H9 (cell line): Measurements from ENCODE around the gene ACAP2. TPM values are rescaled to one million over a fixed set of nuclear protein-coding genes. Genes with fewer than 3 reads are reported as not detected.

ENCODE experiments used
- DNase-seq: peaks from one replicate; pipeline ENCODE4 v3.0.0-alpha.2; 2017
- H2AFZ ChIP-seq: one replicate; pipeline ENCODE4 v1.6.1; 2013; ENCODE audit warnings: mild to moderate bottlenecking, low read length, control low read depth, moderate library complexity
- H2AK5ac ChIP-seq: 2 replicates; pipeline ENCODE4 v1.6.1; 2013; ENCODE audit warnings: low read length, control low read depth, mixed read lengths; ENCODE audit not compliant: insufficient read length
- H2BK120ac ChIP-seq: one replicate; pipeline ENCODE4 v1.6.1; 2013; ENCODE audit warnings: low read depth, mild to moderate bottlenecking, low read length, control low read depth, inconsistent platforms; ENCODE audit not compliant: poor library complexity, severe bottlenecking
- H2BK12ac ChIP-seq: 2 replicates; pipeline ENCODE4 v1.6.1; 2013; ENCODE audit warnings: low read length, control low read depth, mixed read lengths, low read depth; ENCODE audit not compliant: insufficient read length
- H2BK15ac ChIP-seq: 2 replicates; pipeline ENCODE4 v1.6.1; 2013; ENCODE audit warnings: low read depth, low read length, control low read depth
- H2BK20ac ChIP-seq: one replicate; pipeline ENCODE4 v1.6.1; 2013; ENCODE audit warnings: low read depth, mild to moderate bottlenecking, low read length, control low read depth, inconsistent platforms; ENCODE audit not compliant: poor library complexity, severe bottlenecking
- H2BK5ac ChIP-seq: 2 replicates; pipeline ENCODE4 v1.6.1; 2013; ENCODE audit warnings: low read length, control low read depth, mixed read lengths; ENCODE audit not compliant: insufficient read length
- H3K14ac ChIP-seq: 2 replicates; pipeline ENCODE4 v1.6.1; 2013; ENCODE audit warnings: low read length, control low read depth; ENCODE audit not compliant: insufficient read depth
- H3K18ac ChIP-seq: 2 replicates; pipeline ENCODE4 v1.6.1; 2013; ENCODE audit warnings: low read depth, mild to moderate bottlenecking, mixed read lengths, low read length, control low read depth; ENCODE audit not compliant: insufficient read length
- H3K23ac ChIP-seq: 2 replicates; pipeline ENCODE4 v1.6.1; 2013; ENCODE audit warnings: low read length, control low read depth, mixed read lengths, low read depth; ENCODE audit not compliant: insufficient read length
- H3K23me2 ChIP-seq: 2 replicates; pipeline ENCODE4 v1.6.1; 2013; ENCODE audit warnings: low read depth, mild to moderate bottlenecking, mixed read lengths, low read length, control low read depth; ENCODE audit not compliant: insufficient read length, poor library complexity, severe bottlenecking
- H3K27ac ChIP-seq: 2 replicates; pipeline ENCODE4 v1.5.1; 2013; ENCODE audit warnings: low read length, control low read depth, mixed read lengths, low read depth; ENCODE audit not compliant: insufficient read length
- H3K27me3 ChIP-seq: 2 replicates; pipeline ENCODE4 v1.6.1; 2013; ENCODE audit warnings: low read length, control low read depth, inconsistent platforms; ENCODE audit not compliant: insufficient read depth
- H3K4ac ChIP-seq: 2 replicates; pipeline ENCODE4 v1.6.1; 2013; ENCODE audit warnings: low read depth, mild to moderate bottlenecking, control low read depth, inconsistent platforms, low read length, moderate library complexity
- H3K4me1 ChIP-seq: 2 replicates; pipeline ENCODE4 v1.6.1; 2013; ENCODE audit warnings: low read length, control low read depth, inconsistent platforms; ENCODE audit not compliant: insufficient read depth
- H3K4me2 ChIP-seq: 2 replicates; pipeline ENCODE4 v1.6.1; 2013; ENCODE audit warnings: low read length, control low read depth, mixed read lengths; ENCODE audit not compliant: insufficient read length, insufficient read depth
- H3K56ac ChIP-seq: 2 replicates; pipeline ENCODE4 v1.6.1; 2013; ENCODE audit warnings: low read depth, mild to moderate bottlenecking, mixed read lengths, low read length, control low read depth; ENCODE audit not compliant: insufficient read length
- H3K79me1 ChIP-seq: 2 replicates; pipeline ENCODE4 v1.6.1; 2013; ENCODE audit warnings: low read depth, mild to moderate bottlenecking, moderate library complexity, low read length, control low read depth, inconsistent platforms; ENCODE audit not compliant: insufficient read depth, poor library complexity, severe bottlenecking
- H3K79me2 ChIP-seq: 2 replicates; pipeline ENCODE4 v1.6.1; 2013; ENCODE audit warnings: low read length, control low read depth, inconsistent platforms; ENCODE audit not compliant: insufficient read depth
- H3K9ac ChIP-seq: 2 replicates; pipeline ENCODE4 v1.6.1; 2013; ENCODE audit warnings: low read length, control low read depth, mixed read lengths; ENCODE audit not compliant: insufficient read length; ENCODE audit errors: extremely low read depth
- H3K9me3 ChIP-seq: one replicate; pipeline ENCODE4 v1.6.1; 2013; ENCODE audit warnings: low read depth, low read length, inconsistent platforms; ENCODE audit not compliant: control insufficient read depth
- H3T11ph ChIP-seq: one replicate; pipeline ENCODE4 v1.6.1; 2013; ENCODE audit warnings: mild to moderate bottlenecking, low read length, control low read depth, inconsistent platforms
- H4K20me1 ChIP-seq: one replicate; pipeline ENCODE4 v1.6.1; 2013; ENCODE audit not compliant: control insufficient read depth, insufficient read length, insufficient read depth
- H4K5ac ChIP-seq: 2 replicates; pipeline ENCODE4 v1.6.1; 2013; ENCODE audit warnings: low read depth, mild to moderate bottlenecking, mixed read lengths, low read length, control low read depth; ENCODE audit not compliant: insufficient read length
- H4K8ac ChIP-seq: replicated peaks from 2 replicates; pipeline ENCODE4 v1.6.1; 2013; ENCODE audit warnings: low read length, control low read depth, mixed read lengths, low read depth; ENCODE audit not compliant: insufficient read length
- H4K91ac ChIP-seq: 2 replicates; pipeline ENCODE4 v1.6.1; 2013; ENCODE audit warnings: low read depth, mild to moderate bottlenecking, moderate library complexity, mixed read lengths, low read length, control low read depth; ENCODE audit not compliant: insufficient read length
- H3K27ac Mint-ChIP-seq, 3 experiments: 2 replicates in 2 of 3; 3 replicates in 1 of 3; pipeline ENCODE4 v1.8.0; 2020 to 2021; ENCODE audit warnings: mixed read lengths in 3 of 3, mild to moderate bottlenecking in 1 of 3, moderate library complexity in 1 of 3
- H3K27me3 Mint-ChIP-seq: 2 replicates; pipeline ENCODE4 v1.8.0; 2021; ENCODE audit warnings: low read depth, mild to moderate bottlenecking, moderate library complexity, mixed read lengths
- H3K36me3 Mint-ChIP-seq, 3 experiments: 2 replicates in 2 of 3; 3 replicates in 1 of 3; pipeline ENCODE4 v1.8.0; 2020 to 2021; ENCODE audit warnings: low read depth in 3 of 3, mixed read lengths in 3 of 3; ENCODE audit not compliant: insufficient read depth in 1 of 3
- H3K4me1 Mint-ChIP-seq, 2 experiments: 2 replicates each; pipeline ENCODE4 v1.8.0; 2020; ENCODE audit warnings: mixed read lengths in 2 of 2
- H3K4me3 Mint-ChIP-seq, 2 experiments: 2 replicates in 1 of 2; 3 replicates in 1 of 2; pipeline ENCODE4 v1.8.0; 2020 to 2021; ENCODE audit warnings: mild to moderate bottlenecking in 2 of 2, mixed read lengths in 2 of 2, moderate library complexity in 1 of 2
- H3K9me3 Mint-ChIP-seq, 2 experiments: 2 replicates in 1 of 2; 3 replicates in 1 of 2; pipeline ENCODE4 v1.8.0; 2020; ENCODE audit warnings: mild to moderate bottlenecking in 2 of 2, mixed read lengths in 2 of 2, moderate library complexity in 1 of 2
- WGBS: extraction: QIAGEN DNeasy Blood & Tissue Kit; methylation state at CpG from one replicate; pipeline ENCODE4 v1.1.7; 2013; ENCODE audit warnings: missing lambda C conversion rate, low lambda C conversion rate, mixed read lengths; ENCODE audit not compliant: insufficient read length; ENCODE audit errors: extremely low coverage; 5-methylcytosine and 5-hydroxymethylcytosine counted together
- total RNA-seq: library from RNA; stranded (reverse); gene quantifications from 2 replicates; pipeline ENCODE4 v1.2.1, GENCODE V29; 2021
- TF ChIP-seq, protein P1 (sequence below): fragments of 200-600 bp; sonication (generic); conservative IDR thresholded peaks from 3 replicates; pipeline ENCODE4 v1.8.0; 2021; ENCODE audit warnings: antibody characterized with exemption, mild to moderate bottlenecking

Gene ACAP2
- total RNA-seq, 1 experiment from 2014 or later: 30.8 TPM

DNA sequence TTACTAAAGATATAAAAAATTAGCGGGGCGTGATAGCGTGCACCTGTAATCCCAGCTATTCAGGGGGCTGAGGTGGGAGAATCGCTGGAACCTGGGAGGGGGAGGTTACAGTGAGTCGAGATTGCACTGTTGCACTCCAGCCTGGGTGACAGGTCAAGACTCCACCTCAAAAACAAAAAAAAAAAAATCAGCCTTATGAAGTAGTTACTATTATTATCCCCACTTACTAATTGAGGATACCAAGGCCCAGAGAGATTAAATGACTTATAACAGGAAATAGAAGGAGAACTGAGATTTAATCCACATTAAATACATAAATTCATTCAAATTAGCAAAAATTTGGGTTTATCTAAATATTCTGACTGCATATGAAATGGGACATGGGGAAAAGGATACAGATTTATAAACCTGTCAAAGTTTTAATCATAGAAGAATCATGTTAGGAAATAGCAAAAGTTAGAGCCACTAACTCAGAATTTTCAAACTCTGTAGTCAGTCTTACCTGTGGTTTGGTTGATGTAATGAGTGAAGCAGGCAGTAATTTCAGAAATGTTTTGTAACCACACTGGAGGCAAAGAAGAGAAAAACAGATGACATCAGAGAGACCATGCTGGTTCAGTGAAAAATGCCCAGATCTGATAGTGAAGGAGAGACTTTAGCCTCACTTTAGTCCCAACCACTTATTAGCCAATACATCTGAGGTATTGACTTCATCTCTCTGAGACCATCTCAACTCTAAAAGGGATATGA lies 25.0 kb upstream of the ACAP2 start:
- H3K9ac ChIP-seq: no peak overlapping the region
- H3K9me3 Mint-ChIP-seq: peaks cover 6 to 7% of the 10 kb centered on the region in 2 experiments; a peak in 4 of 5 replicates
- no peak overlapping the region for H3K4me2 ChIP-seq

More for the DNA sequence above, 25.0 kb upstream of the ACAP2 start:
- no peaks in the 10 kb centered on the region for H3K27me3 ChIP-seq
- no peaks in the 10 kb centered on the region for H3K79me1 ChIP-seq
- no peak overlapping the region for H4K8ac ChIP-seq
- H3K23me2 ChIP-seq: no peaks in the 10 kb centered on the region
- no peak overlapping the region for H2BK20ac ChIP-seq
- H4K91ac ChIP-seq: no peak overlapping the region
- H3K56ac ChIP-seq: no peak overlapping the region
- WGBS: no CpG with 5 or more reads among the region's 5 CpGs
- no peaks in the 10 kb centered on the region for H4K20me1 ChIP-seq
- no peak overlapping the region for H4K5ac ChIP-seq
- no peak overlapping the region for H2BK120ac ChIP-seq
- DNase-seq: no peak
- no peak overlapping the region for H2AFZ ChIP-seq
- H2BK12ac ChIP-seq: no peak overlapping the region
- no peak overlapping the region for H2BK5ac ChIP-seq
- no peaks in the 10 kb centered on the region; a peak in 2 of 7 replicates for H3K36me3 Mint-ChIP-seq
- no peaks in the 10 kb centered on the region for H3K4me1 ChIP-seq
- H2BK15ac ChIP-seq: no peak overlapping the region
- H3K4me1 Mint-ChIP-seq: peaks cover 3 to 6% of the 10 kb centered on the region in 2 experiments; a peak in 3 of 4 replicates
- H3K79me2 ChIP-seq: no peaks in the 10 kb centered on the region
- no peak overlapping the region for H3K23ac ChIP-seq
- H3T11ph ChIP-seq: no peak overlapping the region
- peaks cover 1% of the 10 kb centered on the region for H3K27me3 Mint-ChIP-seq
- H3K4me3 Mint-ChIP-seq: no peak overlapping the region
- no peak overlapping the region for H3K27ac ChIP-seq
- H2AK5ac ChIP-seq: no peak overlapping the region
- no peak overlapping the region for H3K4ac ChIP-seq
- no peak overlapping the region for H3K18ac ChIP-seq
- TF ChIP-seq, protein P1, sequence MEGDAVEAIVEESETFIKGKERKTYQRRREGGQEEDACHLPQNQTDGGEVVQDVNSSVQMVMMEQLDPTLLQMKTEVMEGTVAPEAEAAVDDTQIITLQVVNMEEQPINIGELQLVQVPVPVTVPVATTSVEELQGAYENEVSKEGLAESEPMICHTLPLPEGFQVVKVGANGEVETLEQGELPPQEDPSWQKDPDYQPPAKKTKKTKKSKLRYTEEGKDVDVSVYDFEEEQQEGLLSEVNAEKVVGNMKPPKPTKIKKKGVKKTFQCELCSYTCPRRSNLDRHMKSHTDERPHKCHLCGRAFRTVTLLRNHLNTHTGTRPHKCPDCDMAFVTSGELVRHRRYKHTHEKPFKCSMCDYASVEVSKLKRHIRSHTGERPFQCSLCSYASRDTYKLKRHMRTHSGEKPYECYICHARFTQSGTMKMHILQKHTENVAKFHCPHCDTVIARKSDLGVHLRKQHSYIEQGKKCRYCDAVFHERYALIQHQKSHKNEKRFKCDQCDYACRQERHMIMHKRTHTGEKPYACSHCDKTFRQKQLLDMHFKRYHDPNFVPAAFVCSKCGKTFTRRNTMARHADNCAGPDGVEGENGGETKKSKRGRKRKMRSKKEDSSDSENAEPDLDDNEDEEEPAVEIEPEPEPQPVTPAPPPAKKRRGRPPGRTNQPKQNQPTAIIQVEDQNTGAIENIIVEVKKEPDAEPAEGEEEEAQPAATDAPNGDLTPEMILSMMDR: no peak
- H3K27ac Mint-ChIP-seq: no peak overlapping the region
- H3K14ac ChIP-seq: no peak overlapping the region
- no peaks in the 10 kb centered on the region for H3K9me3 ChIP-seq
